Bone marrow (tissue), 2 donors: ENCODE data around the gene TBC1D32.
"Not testable (repeated sequence)": the region's sequence is repeated elsewhere in the genome, so short reads cannot be mapped to it uniquely, and the experiment has no call there.

ENCODE experiments used
- DNase-seq, 2 donors: peaks; one replicate each; lab custom pipeline; 2025; lab: John Stamatoyannopoulos, UW

The TBC1D32 gene

GRCh38 chr6:121319603-121320002, 14.7 kb downstream of the TBC1D32 start:
- no peak for DNase-seq

- peak in 1 of 2 donors; percentile 7 for DNase-seq
Observed at GRCh38 chr6:121319112-121319553, 15.1 kb downstream of the TBC1D32 start.

- no peak for DNase-seq
Observed at GRCh38 chr6:121314381-121315112, 19.7 kb downstream of the TBC1D32 start.

- not testable (repeated sequence) for DNase-seq
Observed at GRCh38 chr6:121311814-121312213, 22.5 kb downstream of the TBC1D32 start.

- no peak for DNase-seq
Observed at GRCh38 chr6:121310495-121310894, 23.8 kb downstream of the TBC1D32 start.

GRCh38 chr6:121309768-121310469, 24.4 kb downstream of the TBC1D32 start:
- DNase-seq: no peak

- peak in 1 of 2 donors; percentile 3 for DNase-seq
Observed at GRCh38 chr6:121305957-121306607, 28.2 kb downstream of the TBC1D32 start.

GRCh38 chr6:121302882-121303281, 31.4 kb downstream of the TBC1D32 start:
- DNase-seq: no peak

- DNase-seq: not testable (repeated sequence)
Observed at GRCh38 chr6:121301156-121301555, 33.1 kb downstream of the TBC1D32 start.

- DNase-seq: no peak
Observed at GRCh38 chr6:121297694-121298093, 36.6 kb downstream of the TBC1D32 start.

- no peak for DNase-seq
Observed at GRCh38 chr6:121285041-121285440, 49.2 kb downstream of the TBC1D32 start.

GRCh38 chr6:121274666-121275295, 59.5 kb downstream of the TBC1D32 start:
- no peak for DNase-seq

- DNase-seq: no peak
Observed at GRCh38 chr6:121263742-121264141, 70.5 kb downstream of the TBC1D32 start.

GRCh38 chr6:121260651-121261102, 73.6 kb downstream of the TBC1D32 start:
- DNase-seq: no peak

GRCh38 chr6:121247386-121247785, 86.9 kb downstream of the TBC1D32 start:
- no peak for DNase-seq

GRCh38 chr6:121242386-121242785, 91.9 kb downstream of the TBC1D32 start:
- DNase-seq: no peak

GRCh38 chr6:121237859-121238258, 96.4 kb downstream of the TBC1D32 start:
- no peak for DNase-seq

- DNase-seq: no peak
Observed at GRCh38 chr6:121236984-121237383, 97.3 kb downstream of the TBC1D32 start.

GRCh38 chr6:121235386-121235785, 98.9 kb downstream of the TBC1D32 start:
- DNase-seq: no peak

- DNase-seq: no peak
Observed at GRCh38 chr6:121223930-121224329, 110.3 kb downstream of the TBC1D32 start.

- DNase-seq: no peak
Observed at GRCh38 chr6:121223212-121223611, 111.1 kb downstream of the TBC1D32 start.

GRCh38 chr6:121222656-121223055, 111.6 kb downstream of the TBC1D32 start:
- no peak for DNase-seq
